HepG2 (cell line): ENCODE results near the gene KRTCAP2. TPM values are rescaled to one million over a fixed set of nuclear protein-coding genes. Genes with fewer than 3 reads are reported as not detected.

Experiments used
- AKNA ChIP-seq: sonication (generic); formaldehyde crosslinking; IDR thresholded peaks from 2 replicates; pipeline ENCODE4 v1.4.0; 2020; ENCODE audit warnings: missing genetic modification reagents, borderline replicate concordance
- BRD4 ChIP-seq: sonication (generic); formaldehyde crosslinking; IDR thresholded peaks from 2 replicates; pipeline ENCODE4 v1.4.0; 2020; ENCODE audit warnings: missing genetic modification reagents
- CHD2 ChIP-seq: IDR thresholded peaks from 2 replicates; pipeline ENCODE4 v1.6.1; 2011; ENCODE audit warnings: low read depth, low read length, improper control_type of control experiment
- CHD4 ChIP-seq: fragments of 200-600 bp; sonication (generic); IDR thresholded peaks from 2 replicates; pipeline ENCODE4 v1.7.0; 2017; ENCODE audit warnings: mild to moderate bottlenecking, low read length, borderline replicate concordance
- MLLT10 ChIP-seq: sonication (generic); formaldehyde crosslinking; IDR thresholded peaks from 2 replicates; pipeline ENCODE4 v1.4.0; 2020; ENCODE audit warnings: missing genetic modification reagents
- PHF21A ChIP-seq: sonication (generic); formaldehyde crosslinking; IDR thresholded peaks from 2 replicates; pipeline ENCODE4 v1.5.0; 2020; ENCODE audit warnings: mild to moderate bottlenecking, missing genetic modification reagents
- SRSF4 ChIP-seq: fragments of 200-400 bp; formaldehyde crosslinking; IDR thresholded peaks from one replicate; pipeline ENCODE4 v1.6.1; 2018; ENCODE audit warnings: mild to moderate bottlenecking, low read depth, low read length, moderate library complexity; ENCODE audit not compliant: poor library complexity, severe bottlenecking
- SSRP1 ChIP-seq: IDR thresholded peaks from 2 replicates; pipeline ENCODE4 v1.6.1; 2016; ENCODE audit warnings: control low read depth
- TAF1 ChIP-seq: sonication (generic); formaldehyde crosslinking; IDR thresholded peaks from 2 replicates; pipeline ENCODE4 v1.4.0; 2020; ENCODE audit warnings: missing genetic modification reagents
- UBTF ChIP-seq: sonication (generic); formaldehyde crosslinking; IDR thresholded peaks from 2 replicates; pipeline ENCODE4 v1.4.0; 2020; ENCODE audit warnings: mild to moderate bottlenecking, missing genetic modification reagents
- XRCC5 ChIP-seq: fragments of 200-400 bp; formaldehyde crosslinking; optimal IDR thresholded peaks from 2 replicates; pipeline ENCODE3; 2017; ENCODE audit warnings: mild to moderate bottlenecking, low read length
- ZNF121 ChIP-seq: sonication (generic); formaldehyde crosslinking; IDR thresholded peaks from 2 replicates; pipeline ENCODE4 v1.5.0; 2020; ENCODE audit warnings: mild to moderate bottlenecking, missing genetic modification reagents
- ZNF468 ChIP-seq: sonication (generic); formaldehyde crosslinking; IDR thresholded peaks from 2 replicates; pipeline ENCODE4 v1.8.0; 2022; ENCODE audit warnings: mild to moderate bottlenecking, moderate library complexity, missing genetic modification reagents
- ZNF570 ChIP-seq: sonication (generic); formaldehyde crosslinking; IDR thresholded peaks from 2 replicates; pipeline ENCODE4 v1.4.0; 2020; ENCODE audit warnings: mild to moderate bottlenecking, missing genetic modification reagents, borderline replicate concordance
- ZNF646 ChIP-seq: sonication (generic); formaldehyde crosslinking; IDR thresholded peaks from 2 replicates; pipeline ENCODE4 v1.9.0; 2021; ENCODE audit warnings: mild to moderate bottlenecking, missing genetic modification reagents
- ZSCAN20 ChIP-seq: sonication (generic); formaldehyde crosslinking; IDR thresholded peaks from 2 replicates; pipeline ENCODE4 v1.4.0; 2020; ENCODE audit warnings: missing genetic modification reagents, mild to moderate bottlenecking, borderline replicate concordance
- polyA plus RNA-seq, 8 experiments: library from polyadenylated mRNA; depleted of rRNA in 3 of 8; stranded (reverse) in 7 of 8; unstranded in 1 of 8; fragments of >200 nt; fragmentation: Illumina TruSeq in 4 of 8; extraction: Trizol in 4 of 8; gene quantifications; 2 replicates each; pipeline versions ENCODE4 v1.2.1 to v1.2.3, GENCODE V29; 2011 to 2016; ENCODE audit warnings: low read depth in 4 of 8, missing spikeins in 1 of 8, mixed read lengths in 1 of 8; ENCODE audit not compliant: insufficient read depth in 1 of 8
- total RNA-seq, 5 experiments: library from RNA; depleted of rRNA; stranded (reverse); fragments of >200 nt; fragmentation: Illumina TruSeq; extraction: Trizol; gene quantifications; 2 replicates each; pipeline ENCODE4 v1.2.3, GENCODE V29; 2016; ENCODE audit warnings: low read depth in 1 of 5

Gene KRTCAP2
- total and polyA plus RNA-seq, 2 of the 13 experiments (the other 11 are each of a cell fraction or from before 2014, with no cell fraction given): 77.3 to 79.4 TPM

GRCh38 chr1:155135415-155136028, 37.6 kb downstream of the KRTCAP2 start, which contains the start of gene SLC50A1 (continued):
- TF ChIP-seq AKNA (CRISPR knock-in tag): 0 out of 2 replicates have a peak, but pooled peaks have one; percentile 33
- TF ChIP-seq ZNF570 (CRISPR knock-in tag): peak; percentile 66
- 0 out of 2 replicates have a peak, but pooled peaks have one; percentile 32 for TF ChIP-seq UBTF
- no peak for TF ChIP-seq MLLT10 (CRISPR knock-in tag)
- TF ChIP-seq XRCC5: no peak
- peak; percentile 48; the same call in 1 of the 2 replicates for TF ChIP-seq CHD2
- no peak for TF ChIP-seq SRSF4
- no peak for TF ChIP-seq BRD4 (CRISPR knock-in tag)
- TF ChIP-seq ZNF121 (CRISPR knock-in tag): no peak
- TF ChIP-seq ZNF646: no peak
- peak; percentile 51; the same call in 1 of the 2 replicates for TF ChIP-seq PHF21A (CRISPR knock-in tag)
- TF ChIP-seq SSRP1 (CRISPR knock-in tag): peak; percentile 98
- TF ChIP-seq ZNF468: no peak
- TF ChIP-seq ZSCAN20: 0 out of 2 replicates have a peak, but pooled peaks have one; percentile 16
- TF ChIP-seq TAF1: peak; percentile 69
- TF ChIP-seq CHD4: peak; percentile 50; the same call in 1 of the 2 replicates
